GM19397 (cell line): ENCODE measurements around the gene TMEM255A.
A peak's percentile ranks its signal among the peaks of the same experiment; 100 is the strongest.

Experiments
- ATAC-seq: cut with Tn5 transposase; IDR thresholded peaks from one replicate; pipeline ENCODE4 v1.9.1; 2021; ENCODE audit warnings: mild to moderate bottlenecking, moderate library complexity; ENCODE audit not compliant: unreplicated experiment

The TMEM255A gene

DNA sequence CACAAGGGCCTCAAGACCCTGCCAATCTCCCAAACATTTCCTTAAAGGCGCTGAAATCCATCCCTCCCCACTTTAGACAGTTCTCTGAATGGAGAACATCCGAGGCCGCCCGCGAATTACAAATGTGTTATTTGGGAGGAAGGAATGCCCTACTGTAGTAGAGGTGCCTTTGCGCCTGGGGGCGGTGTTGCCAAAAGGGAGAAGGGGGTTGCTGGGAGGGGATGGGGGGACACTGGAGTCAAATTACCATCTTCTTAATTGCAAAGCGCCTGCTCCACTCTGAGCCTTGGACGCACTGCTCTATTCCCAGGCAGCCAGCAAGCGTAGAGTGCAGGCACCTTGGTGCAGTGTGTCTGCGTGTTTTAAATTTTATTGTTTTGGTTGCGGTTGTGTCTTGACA is 2.7 kb downstream of the TMEM255A start:
- ATAC-seq = no peak

GRCh38 chrX:120306630-120307029 is 4.6 kb downstream of the TMEM255A start:
- ATAC-seq = no peak

GRCh38 chrX:120305531-120306141 is 5.6 kb downstream of the TMEM255A start:
- no peak for ATAC-seq

DNA sequence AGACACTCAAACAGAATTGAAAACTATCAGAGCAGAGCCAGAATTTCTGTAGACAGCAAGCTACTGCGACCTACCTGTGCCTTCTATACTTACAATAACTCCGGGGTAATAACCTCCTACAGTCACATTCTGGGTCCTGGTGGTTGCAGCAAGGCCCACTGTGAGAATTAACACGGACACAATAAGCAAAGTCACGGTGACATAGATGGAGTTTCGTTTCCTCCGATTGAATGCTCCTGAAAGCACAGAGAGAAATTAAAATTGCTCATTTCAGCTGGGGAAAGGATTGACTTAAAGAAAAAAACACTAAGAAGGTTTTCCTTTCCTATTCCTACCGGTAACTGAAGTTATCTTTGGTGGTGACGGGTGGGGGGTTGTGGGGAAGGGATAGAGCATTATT is 7.0 kb downstream of the TMEM255A start:
- no peak for ATAC-seq

DNA sequence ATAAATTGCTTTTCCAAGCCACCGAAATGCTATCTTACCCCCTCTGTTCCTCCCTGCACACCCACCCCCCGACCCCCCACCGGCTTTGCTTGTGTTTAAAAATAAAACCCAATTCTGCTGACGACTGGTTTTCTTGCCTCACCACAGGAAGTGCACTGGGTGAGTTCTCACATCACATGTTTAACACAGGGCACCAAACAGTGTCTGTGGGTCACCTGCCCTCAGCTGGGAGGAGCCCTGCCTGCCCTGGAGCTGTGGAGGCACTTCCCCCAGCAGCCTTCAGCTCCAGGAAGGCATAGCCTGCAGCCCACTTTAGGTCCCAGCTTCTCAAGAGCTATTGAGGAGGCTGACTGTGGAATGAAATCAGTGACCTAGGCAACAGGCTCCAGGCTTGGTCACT is 8.8 kb downstream of the TMEM255A start:
- ATAC-seq = peak; percentile 98

GRCh38 chrX:120301960-120302359 is 9.3 kb downstream of the TMEM255A start:
- no peak for ATAC-seq

DNA sequence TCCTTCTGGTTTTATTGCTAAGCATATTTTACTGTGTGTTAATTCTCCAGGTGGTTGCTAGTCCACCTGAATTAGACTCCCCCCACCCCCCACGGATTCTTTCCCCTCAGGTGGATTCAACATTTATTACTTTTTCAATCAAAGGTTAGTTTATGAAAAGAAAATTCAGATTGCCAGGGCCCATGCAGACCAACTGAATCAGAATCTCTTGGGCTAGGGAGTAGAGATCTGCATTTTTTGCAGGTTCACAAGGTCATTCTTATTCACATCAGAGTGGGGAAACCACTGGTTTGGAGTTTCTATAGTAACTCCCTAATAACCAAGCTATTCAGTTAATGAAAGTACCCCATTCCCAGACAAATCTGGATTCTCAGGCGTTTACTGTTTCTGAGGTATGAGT is 9.8 kb downstream of the TMEM255A start:
- no peak for ATAC-seq

DNA sequence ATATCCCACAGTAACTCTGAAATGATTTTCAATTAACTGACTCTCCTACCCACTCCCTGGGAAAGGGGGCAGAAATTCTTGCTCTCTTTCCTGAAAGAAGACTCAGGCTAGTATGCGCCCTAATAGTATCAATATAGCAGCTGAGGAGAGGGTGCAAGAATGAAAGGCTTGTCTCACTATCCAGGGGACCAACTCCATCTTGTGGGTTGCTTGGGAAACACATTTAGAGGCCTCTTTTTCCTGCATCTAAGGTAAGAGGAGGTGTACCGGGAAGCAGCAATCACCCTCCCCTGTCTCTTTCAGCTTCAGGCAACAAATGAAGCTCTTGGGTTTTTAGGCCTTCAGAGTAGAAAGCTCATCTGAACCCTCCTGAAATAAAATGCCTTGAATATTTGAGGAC is 11.3 kb downstream of the TMEM255A start:
- no peak for ATAC-seq

DNA sequence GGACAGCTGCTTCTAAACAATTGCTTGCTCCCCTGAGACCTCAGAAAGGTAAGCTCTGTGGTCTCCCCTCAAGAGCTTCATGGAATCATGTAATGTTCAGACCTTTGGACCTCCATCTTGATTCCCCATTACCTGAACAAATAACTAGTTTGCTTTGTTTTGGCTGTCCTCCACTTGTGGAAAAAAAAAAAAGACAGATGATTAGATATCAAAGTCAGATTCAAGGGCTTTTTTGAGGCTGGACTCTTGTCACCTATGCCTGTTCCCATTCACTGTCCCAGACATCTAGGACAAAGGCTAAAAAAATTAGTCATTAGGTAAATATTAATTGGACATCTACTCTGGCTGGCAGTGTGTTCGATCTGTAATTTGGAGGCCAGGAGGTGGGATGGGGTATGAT is 13.3 kb downstream of the TMEM255A start:
- no peak for ATAC-seq

GRCh38 chrX:120294651-120295050 is 16.6 kb downstream of the TMEM255A start:
- ATAC-seq = no peak

DNA sequence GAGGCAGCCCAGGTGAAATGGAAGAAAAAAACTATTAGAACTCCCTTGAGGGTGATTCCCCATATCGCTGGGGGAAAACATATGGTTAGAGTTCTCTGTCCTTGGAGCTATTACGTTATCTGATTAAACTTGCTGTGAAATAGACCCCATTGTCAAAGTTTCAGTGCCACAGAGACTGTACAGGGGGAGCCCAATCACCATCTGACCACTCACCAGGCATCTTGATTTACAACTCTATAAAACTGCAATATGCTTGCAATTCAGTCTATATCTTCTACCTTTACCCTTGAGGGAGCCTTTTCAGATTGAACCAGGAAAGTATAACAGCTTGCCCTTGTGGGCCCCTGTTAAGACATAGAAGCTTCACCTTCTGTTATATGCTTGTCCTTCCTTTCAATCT is 18.2 kb downstream of the TMEM255A start:
- no peak for ATAC-seq

- ATAC-seq = no peak
Measured at GRCh38 chrX:120291211-120291610, 20.1 kb downstream of the TMEM255A start.

DNA sequence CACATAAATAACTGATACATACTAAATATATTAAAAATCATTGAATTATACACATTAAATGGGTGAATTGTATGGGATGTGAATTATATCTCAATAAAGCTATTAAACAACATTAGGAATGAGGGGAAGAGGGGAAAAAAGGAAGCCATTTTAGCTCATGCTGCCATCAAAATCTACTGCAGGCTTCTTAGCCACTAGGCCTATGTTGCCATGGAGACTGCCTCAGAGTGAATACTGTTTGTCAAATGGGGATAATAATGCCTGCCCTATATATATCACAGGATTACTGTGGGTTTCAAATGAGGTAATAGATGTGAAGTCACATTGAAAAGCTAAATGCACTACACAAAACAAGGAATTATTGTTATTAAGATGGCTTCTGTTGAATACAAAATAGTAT is 21.2 kb downstream of the TMEM255A start:
- ATAC-seq = no peak

GRCh38 chrX:120287513-120288112 is 23.6 kb downstream of the TMEM255A start:
- peak; percentile 77 for ATAC-seq

- peak; percentile 53 for ATAC-seq
Measured at GRCh38 chrX:120286733-120287512, 24.3 kb downstream of the TMEM255A start.

- ATAC-seq = no peak
Measured at GRCh38 chrX:120282697-120283096, 28.6 kb downstream of the TMEM255A start.

DNA sequence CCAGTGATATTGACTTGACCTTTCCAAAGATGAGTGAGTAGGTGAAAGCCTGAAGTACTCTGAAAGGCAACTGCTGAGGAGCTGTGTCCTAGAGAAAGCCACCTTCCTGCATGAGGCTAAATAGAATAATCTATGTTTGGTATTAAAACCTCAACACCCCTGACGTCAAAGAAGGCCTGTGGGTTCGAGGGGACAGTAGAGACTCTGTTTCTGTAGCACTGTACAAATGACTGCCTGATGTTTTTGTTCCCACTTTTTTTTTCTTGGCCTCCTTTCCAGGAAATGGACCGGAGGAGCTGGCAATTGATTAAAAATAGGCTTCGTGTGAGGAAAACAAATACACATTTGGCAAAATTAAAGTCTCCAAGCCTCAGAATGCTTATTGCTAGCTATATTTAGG is 29.5 kb downstream of the TMEM255A start:
- no peak for ATAC-seq

DNA sequence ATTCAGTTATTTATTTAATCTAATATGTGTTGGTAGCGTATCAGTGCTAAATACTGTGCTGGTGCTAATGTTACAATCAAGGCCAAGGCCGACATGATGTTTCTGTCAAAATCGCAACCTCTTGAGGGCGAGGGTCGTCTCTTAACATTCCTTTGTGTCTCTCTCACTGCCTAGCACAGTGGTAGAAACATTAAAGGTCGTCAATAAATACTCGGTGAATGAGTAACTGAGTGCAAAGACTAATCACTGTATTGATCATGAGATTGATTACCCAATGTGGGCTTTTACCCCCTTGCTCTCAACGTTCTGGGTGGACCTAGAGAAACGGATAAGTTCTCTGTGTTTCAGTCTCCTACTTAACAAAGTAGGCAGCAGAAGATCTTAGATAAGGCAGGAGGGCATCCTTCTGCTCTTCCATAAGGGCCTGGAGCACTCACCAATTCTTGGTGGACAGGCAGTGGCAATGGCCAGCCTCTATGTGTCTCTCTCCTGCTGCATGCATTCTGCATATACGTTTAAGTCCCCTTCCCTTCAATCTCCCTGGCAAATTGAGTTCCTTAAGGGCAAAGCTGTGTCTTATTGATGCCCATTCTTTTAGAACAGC is 30.1 kb downstream of the TMEM255A start:
- ATAC-seq = no peak

- ATAC-seq = no peak
Measured at GRCh38 chrX:120274958-120275357, 36.3 kb downstream of the TMEM255A start.

DNA sequence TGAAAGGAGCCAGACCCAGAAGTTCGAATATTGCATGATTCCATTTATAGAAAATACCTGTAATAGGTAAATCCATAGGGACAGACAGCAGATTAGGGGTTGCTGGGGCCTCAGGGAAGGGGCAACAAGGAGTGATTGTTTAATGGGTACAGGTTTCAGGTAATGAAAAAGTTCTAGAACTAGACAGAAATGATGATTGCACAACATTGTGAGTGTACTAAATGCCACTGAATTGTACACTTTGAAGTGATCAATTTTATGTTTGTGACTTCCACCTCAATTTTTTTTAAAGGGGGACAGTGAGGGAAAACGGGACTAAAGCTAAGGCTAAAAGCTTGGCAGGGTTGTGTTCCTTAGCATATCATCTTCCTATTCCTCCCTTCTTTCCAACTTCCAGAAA is 37.1 kb downstream of the TMEM255A start:
- ATAC-seq = no peak

DNA sequence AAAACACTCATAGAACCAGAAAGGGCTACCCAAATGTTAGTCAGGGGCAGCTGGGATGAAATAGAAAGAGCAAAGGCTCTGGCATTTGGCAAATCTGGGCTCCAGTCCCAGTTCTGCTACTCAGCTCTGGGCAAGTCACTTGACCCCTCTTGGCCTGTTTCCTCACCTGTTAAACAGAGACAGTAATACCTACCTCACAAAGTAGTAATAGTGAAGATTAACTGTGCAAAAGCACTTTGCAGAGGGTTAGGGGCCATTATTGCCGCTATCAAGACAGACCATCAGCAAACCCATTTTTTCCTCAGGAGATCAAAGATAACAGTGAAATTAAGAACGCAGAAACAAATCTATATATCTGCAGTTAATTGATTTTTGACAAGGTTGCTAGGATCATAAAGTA is 40.0 kb downstream of the TMEM255A start:
- ATAC-seq = no peak

DNA sequence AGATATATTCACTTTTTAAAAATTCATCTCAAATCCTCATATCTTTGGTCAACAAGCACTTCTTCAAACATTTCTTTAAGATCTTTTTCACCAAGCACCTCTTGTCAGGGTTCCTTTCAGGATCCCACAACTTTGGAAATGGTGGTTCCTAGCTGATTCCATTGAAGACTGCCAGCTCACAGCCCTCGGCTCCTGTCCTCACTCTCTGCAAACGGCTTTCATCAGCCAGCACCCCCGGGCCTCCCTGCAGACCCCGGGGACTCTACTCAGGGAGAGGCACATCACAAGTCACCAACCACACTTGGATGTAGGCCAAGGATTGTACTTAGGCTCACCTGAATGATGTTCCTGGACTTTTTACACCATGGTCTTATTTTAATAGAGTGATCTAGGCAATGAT is 40.7 kb downstream of the TMEM255A start:
- no peak for ATAC-seq
